Prostate gland (tissue), 2 donors: ENCODE data around the gene TMEM158.

Source experiments
- CTCF ChIP-seq, 4 experiments: fragments of 200-600 bp in 2 of 4; fragments of 450-650 bp in 2 of 4; sonication (generic) in 2 of 4; IDR thresholded peaks; 1 replicate in 3 of 4; 2 replicates in 1 of 4; pipeline ENCODE4 v1.5.1; 2016 to 2019; ENCODE audit warnings: antibody characterized with exemption in 4 of 4, mild to moderate bottlenecking in 2 of 4, moderate library complexity in 2 of 4
- POLR2A ChIP-seq: fragments of 450-650 bp; IDR thresholded peaks from one replicate; pipeline ENCODE4 v1.6.1; 2016; ENCODE audit warnings: antibody characterized with exemption, mild to moderate bottlenecking

GRCh38 chr3:45207446-45207845 is 18.6 kb downstream of the TMEM158 start:
- TF ChIP-seq CTCF (IDR thresholded peaks at IDR 0.05) (no peak), POLR2A (no peak)
